OCI-LY7 (cell line): Measurements from ENCODE around the gene ISCU. TPM values are rescaled to one million over a fixed set of nuclear protein-coding genes. Genes with fewer than 3 reads are reported as not detected.
"Not testable (repeated sequence)": the region's sequence is repeated elsewhere in the genome, so short reads cannot be mapped to it uniquely, and the experiment has no call there.

ENCODE experiments used
- BruUV-seq: library from RNA; stranded (reverse); fragments of 400-500 nt; replicated peaks from 2 replicates; lab custom pipeline; 2021; lab: Mats Ljungman, UMichigan
- CTCF ChIA-PET: fragments of 300-600 bp; sonication (Branson Sonifier 250); formaldehyde crosslinking; loops from one replicate; lab custom pipeline; 2022; ENCODE audit warnings: antibody characterized with exemption; ENCODE audit not compliant: unreplicated experiment; lab: Charles Lee
- POLR2A ChIA-PET: fragments of 300-600 bp; sonication (Branson Sonifier 250); formaldehyde crosslinking; loops from one replicate; lab custom pipeline; 2022; ENCODE audit warnings: antibody characterized with exemption; lab: Charles Lee
- DNase-seq: peaks from one replicate; pipeline ENCODE4 v3.0.0-alpha.2; 2015; ENCODE audit warnings: low spot score
- H2AFZ ChIP-seq: fragments of 200-600 bp; sonication (generic), shearing (Covaris generic); 2 replicates; pipeline ENCODE4 v1.6.1; 2014; ENCODE audit warnings: mild to moderate bottlenecking, antibody characterized with exemption, low read length, moderate library complexity
- H3K27ac ChIP-seq: fragments of 200-600 bp; sonication (generic); 2 replicates; pipeline ENCODE4 v1.5.1; 2014; ENCODE audit warnings: mixed run types, low read depth, mild to moderate bottlenecking, moderate library complexity, low read length, inconsistent platforms; ENCODE audit not compliant: poor library complexity, severe bottlenecking
- H3K36me3 ChIP-seq: fragments of 200-600 bp; sonication (generic); 2 replicates; pipeline ENCODE4 v1.6.1; 2014; ENCODE audit warnings: mild to moderate bottlenecking, antibody characterized with exemption, low read length, moderate library complexity, mixed read lengths; ENCODE audit not compliant: insufficient read depth
- H3K4me1 ChIP-seq: fragments of 200-600 bp; sonication (generic); 2 replicates; pipeline ENCODE4 v1.5.1; 2014; ENCODE audit warnings: mild to moderate bottlenecking, low read length; ENCODE audit not compliant: insufficient read depth, poor library complexity, severe bottlenecking
- H3K4me2 ChIP-seq: fragments of 200-600 bp; sonication (generic); 2 replicates; pipeline ENCODE4 v1.6.1; 2014; ENCODE audit warnings: mild to moderate bottlenecking, low read length
- H3K4me3 ChIP-seq: fragments of 200-600 bp; sonication (generic); 2 replicates; pipeline ENCODE4 v1.5.1; 2014; ENCODE audit warnings: mild to moderate bottlenecking, low read depth, low read length; ENCODE audit not compliant: poor library complexity, severe bottlenecking
- H3K79me2 ChIP-seq: fragments of 200-600 bp; sonication (generic); 2 replicates; pipeline ENCODE4 v1.6.1; 2016; ENCODE audit warnings: low read depth, mild to moderate bottlenecking, low read length, moderate library complexity, mixed read lengths; ENCODE audit not compliant: insufficient read depth
- H3K9me2 ChIP-seq: fragments of 200-600 bp; sonication (generic); 2 replicates; pipeline ENCODE4 v1.6.1; 2016; ENCODE audit warnings: mild to moderate bottlenecking, low read length, mixed read lengths; ENCODE audit not compliant: insufficient read depth
- H3K9me3 ChIP-seq: fragments of 200-600 bp; sonication (generic); 2 replicates; pipeline ENCODE4 v1.6.1; 2014; ENCODE audit warnings: mild to moderate bottlenecking, mixed run types, low read length, mixed read lengths
- H4K20me1 ChIP-seq: fragments of 200-600 bp; sonication (generic); 2 replicates; pipeline ENCODE4 v1.6.1; 2014; ENCODE audit warnings: mild to moderate bottlenecking, antibody characterized with exemption, low read length, moderate library complexity, mixed read lengths; ENCODE audit not compliant: insufficient read depth
- EZH2phosphoT487 ChIP-seq: fragments of 200-600 bp; sonication (generic); IDR thresholded peaks from 2 replicates; pipeline ENCODE4 v1.6.1; 2018; ENCODE audit warnings: low read depth, borderline replicate concordance, mild to moderate bottlenecking, mixed run types, antibody characterized with exemption, low read length, moderate library complexity, mixed read lengths
- intact Hi-C: fragments of 100-400 bp; cut with micrococcal nuclease; formaldehyde crosslinking; loops from one replicate; pipeline ENCODE4 v1.10.0; 2022; ENCODE audit not compliant: unreplicated experiment
- total RNA-seq, 2 experiments: library from RNA; depleted of rRNA in 1 of 2; stranded (reverse); fragments of >200 nt in 1 of 2; shearing (Covaris generic) in 1 of 2; gene quantifications; 2 replicates each; pipeline ENCODE4 v1.2.3, GENCODE V29; 2014 to 2022
- TF ChIP-seq, protein P1 (sequence below): fragments of 200-600 bp; sonication (generic); conservative IDR thresholded peaks from 2 replicates; pipeline ENCODE4 v1.5.1; 2014; ENCODE audit warnings: mild to moderate bottlenecking, antibody characterized with exemption, low read length, moderate library complexity, mixed read lengths

The ISCU gene
- total RNA-seq, 2 experiments from 2014 or later = 123 to 146 TPM

DNA sequence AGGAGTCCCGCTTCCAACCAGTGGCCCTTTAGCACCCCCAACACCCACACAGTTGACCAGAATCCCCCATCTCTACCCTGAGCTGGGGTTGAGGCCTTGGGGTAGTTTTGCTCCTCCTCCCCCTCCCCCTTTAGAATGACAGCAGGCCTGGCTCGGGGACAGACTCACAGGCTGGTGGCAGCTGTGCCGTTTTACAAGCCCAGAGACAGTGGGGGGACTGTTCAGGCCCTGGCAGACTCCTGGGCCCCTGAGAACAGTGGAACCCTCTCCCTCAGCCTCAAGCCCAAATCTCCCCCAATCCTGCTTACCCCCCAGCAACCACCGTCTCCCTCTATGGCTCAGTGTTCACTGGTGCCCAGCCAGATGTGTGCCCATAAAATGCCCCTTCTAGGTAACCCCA lies 25.4 kb downstream of the ISCU start:
- Histone ChIP-seq H3K79me2 (no peaks in the 10 kb centered on the region), H4K20me1 (no peaks in the 10 kb centered on the region), H3K9me2 (no peaks in the 10 kb centered on the region), H3K36me3 (no peaks in the 10 kb centered on the region), H3K4me2 (no peak overlapping the region), H2AFZ (no peak overlapping the region), H3K4me1 (no peaks in the 10 kb centered on the region), H3K9me3 (no peaks in the 10 kb centered on the region), H3K27ac (no peak overlapping the region), H3K4me3 (no peak overlapping the region)
- no peak for DNase-seq
- intact Hi-C loops = no loop called here
- BruUV-seq = no TSS peak
- TF ChIP-seq, protein P1, sequence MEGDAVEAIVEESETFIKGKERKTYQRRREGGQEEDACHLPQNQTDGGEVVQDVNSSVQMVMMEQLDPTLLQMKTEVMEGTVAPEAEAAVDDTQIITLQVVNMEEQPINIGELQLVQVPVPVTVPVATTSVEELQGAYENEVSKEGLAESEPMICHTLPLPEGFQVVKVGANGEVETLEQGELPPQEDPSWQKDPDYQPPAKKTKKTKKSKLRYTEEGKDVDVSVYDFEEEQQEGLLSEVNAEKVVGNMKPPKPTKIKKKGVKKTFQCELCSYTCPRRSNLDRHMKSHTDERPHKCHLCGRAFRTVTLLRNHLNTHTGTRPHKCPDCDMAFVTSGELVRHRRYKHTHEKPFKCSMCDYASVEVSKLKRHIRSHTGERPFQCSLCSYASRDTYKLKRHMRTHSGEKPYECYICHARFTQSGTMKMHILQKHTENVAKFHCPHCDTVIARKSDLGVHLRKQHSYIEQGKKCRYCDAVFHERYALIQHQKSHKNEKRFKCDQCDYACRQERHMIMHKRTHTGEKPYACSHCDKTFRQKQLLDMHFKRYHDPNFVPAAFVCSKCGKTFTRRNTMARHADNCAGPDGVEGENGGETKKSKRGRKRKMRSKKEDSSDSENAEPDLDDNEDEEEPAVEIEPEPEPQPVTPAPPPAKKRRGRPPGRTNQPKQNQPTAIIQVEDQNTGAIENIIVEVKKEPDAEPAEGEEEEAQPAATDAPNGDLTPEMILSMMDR = no peak
- TF ChIP-seq EZH2phosphoT487 = no peak
- ChIA-PET CTCF (no interaction called here), POLR2A (no interaction called here)

DNA sequence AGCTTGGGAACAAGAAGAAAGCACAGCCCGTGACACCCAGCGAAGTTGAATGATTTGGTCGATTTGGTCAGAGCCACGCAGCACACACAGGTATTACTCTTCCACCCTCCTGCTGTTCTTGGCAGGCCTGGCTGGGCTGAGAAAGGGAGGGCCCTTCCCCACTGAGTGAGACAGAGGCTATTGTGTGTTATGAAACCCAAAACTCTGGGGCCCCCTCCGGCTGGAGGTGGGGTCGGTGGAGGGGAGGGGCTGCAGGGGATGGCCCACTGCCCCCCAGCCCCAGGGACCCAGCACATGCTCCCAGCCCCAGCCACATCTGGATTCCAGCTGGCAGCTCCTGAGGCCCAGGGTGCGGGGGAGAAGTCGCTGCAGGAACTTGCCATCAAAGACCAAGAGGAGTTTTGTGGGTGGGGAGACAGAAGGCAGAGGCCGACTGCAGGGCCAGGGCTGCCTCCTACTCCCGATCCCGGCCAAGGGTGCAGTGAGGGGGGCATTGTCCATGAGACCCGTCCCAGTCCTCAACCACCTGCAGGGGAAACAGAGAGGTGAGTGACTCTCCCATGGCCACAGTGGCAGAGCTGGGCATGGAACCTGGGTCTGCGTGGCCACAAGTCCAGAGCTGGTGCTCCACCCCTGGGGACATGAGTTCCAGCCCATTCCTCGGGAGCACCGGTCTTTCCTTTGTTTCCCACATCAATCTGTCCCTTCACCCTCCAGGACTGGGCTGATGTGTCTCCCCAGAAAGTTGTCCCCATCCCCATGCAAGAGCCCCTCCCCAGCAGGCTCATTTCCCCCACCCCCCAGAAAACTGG lies 26.8 kb downstream of the ISCU start:
- H4K20me1 ChIP-seq = no peaks in the 10 kb centered on the region
- intact Hi-C loops = no loop called here
- no peaks in the 10 kb centered on the region for H3K79me2 ChIP-seq
- no peak overlapping the region for H3K27ac ChIP-seq
- no peaks in the 10 kb centered on the region for H3K4me1 ChIP-seq
- ChIA-PET CTCF (interaction anchor here (0.9 kb wide), 1 partner anchor 10 kb away, joined by 3 read pairs; no protein-coding TSS in a partner anchor), POLR2A (interaction anchor here (0.6 kb wide), 2 partner anchors 331 to 367 kb away, joined by 4 to 8 read pairs; no protein-coding TSS in a partner anchor)
- H3K9me3 ChIP-seq = no peaks in the 10 kb centered on the region
- H2AFZ ChIP-seq = no peak overlapping the region
- no peak overlapping the region for H3K4me2 ChIP-seq
- no peak for DNase-seq
- no peak overlapping the region for H3K4me3 ChIP-seq
- no peaks in the 10 kb centered on the region for H3K36me3 ChIP-seq
- H3K9me2 ChIP-seq = no peaks in the 10 kb centered on the region
- BruUV-seq = no TSS peak
- TF ChIP-seq EZH2phosphoT487 = no peak
- TF ChIP-seq, protein P1 = no peak

DNA sequence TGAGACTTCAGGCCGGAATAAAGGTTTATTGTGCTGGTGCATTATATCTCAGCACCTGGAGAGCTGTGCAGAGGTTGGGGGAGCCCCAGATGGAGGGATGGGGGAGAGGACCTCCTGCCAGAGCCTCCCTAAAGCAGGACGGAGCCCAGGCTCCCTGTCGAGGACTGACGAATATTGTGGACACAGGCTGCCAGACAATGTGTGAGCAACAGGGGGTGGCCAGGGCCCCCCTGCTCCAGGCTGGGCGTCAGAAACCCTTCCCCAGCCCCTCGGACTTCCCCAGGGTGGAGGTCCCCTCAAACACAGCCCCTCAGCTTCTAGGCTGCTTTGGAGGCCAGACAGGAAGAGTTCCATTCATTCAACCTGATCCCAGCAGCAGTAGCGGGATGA lies 27.4 kb downstream of the ISCU start:
- no peak for TF ChIP-seq EZH2phosphoT487
- TF ChIP-seq, protein P1 = no peak
- no peaks in the 10 kb centered on the region for H3K9me3 ChIP-seq
- intact Hi-C loops = no loop called here

DNA sequence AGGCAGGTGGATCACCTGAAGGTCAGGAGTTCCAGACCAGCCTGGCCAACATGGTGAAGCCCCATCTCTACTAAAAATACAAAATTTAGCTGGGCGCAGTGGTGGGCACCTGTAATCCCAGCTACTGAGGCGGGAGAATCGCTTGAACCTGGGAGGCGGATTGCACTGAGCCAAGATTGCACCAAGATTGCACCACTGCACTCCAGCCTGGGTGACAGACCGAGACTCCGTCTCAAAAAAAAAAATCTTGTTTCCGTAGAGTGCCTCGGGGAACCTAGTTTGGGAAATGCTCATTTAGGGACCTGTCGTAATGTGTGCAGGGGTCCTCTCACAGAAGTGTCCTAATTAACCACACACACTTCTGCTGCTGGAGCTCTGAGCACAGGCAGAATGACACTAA lies 28.1 kb downstream of the ISCU start:
- CTCF ChIA-PET = not testable (repeated sequence)

More for the DNA sequence above, 27.4 kb downstream of the ISCU start:
- Histone ChIP-seq H3K4me3 (no peak overlapping the region), H3K4me2 (no peak overlapping the region), H3K4me1 (no peaks in the 10 kb centered on the region), H3K27ac (no peak overlapping the region), H3K79me2 (no peaks in the 10 kb centered on the region), H2AFZ (no peak overlapping the region), H3K9me2 (no peaks in the 10 kb centered on the region), H3K36me3 (no peaks in the 10 kb centered on the region), H4K20me1 (no peaks in the 10 kb centered on the region)
- DNase-seq = no peak
- CTCF ChIA-PET = no interaction called here
- POLR2A ChIA-PET = interaction anchor here (0.6 kb wide), 2 partner anchors 25 to 366 kb away, joined by 3 to 8 read pairs; no protein-coding TSS in a partner anchor
- BruUV-seq = no TSS peak

More for the DNA sequence above, 28.1 kb downstream of the ISCU start:
- DNase-seq, H3K9me3 ChIP-seq, H3K4me1 ChIP-seq, H3K79me2 ChIP-seq, H4K20me1 ChIP-seq, H3K36me3 ChIP-seq, H3K9me2 ChIP-seq, intact Hi-C loops, BruUV-seq, H2AFZ ChIP-seq, H3K4me3 ChIP-seq, H3K4me2 ChIP-seq, H3K27ac ChIP-seq: not testable (repeated sequence)
- POLR2A ChIA-PET = interaction anchor here (0.6 kb wide), 1 partner anchor 26 kb away, joined by 3 read pairs; no protein-coding TSS in a partner anchor
